ENCODE data around the gene CLASP1. TPM values are rescaled to one million over a fixed set of nuclear protein-coding genes. Genes with fewer than 3 reads are reported as not detected.

Gene CLASP1
- total RNA-seq, 1 experiment from 2014 or later: 49.2 TPM

- Histone ChIP-seq H3K9me3 (ENCODE audit: control insufficient read depth, insufficient read depth, low read depth, low read length) (no peaks in the 10 kb centered on the region), H3K4me3 (ENCODE audit: low read depth in 2 of 2, low read length in 2 of 2) (no peak overlapping the region), H3K27me3 (ENCODE audit: control insufficient read depth, insufficient read depth, low read length) (no peaks in the 10 kb centered on the region), H3K27ac (ENCODE audit: low read length) (no peak overlapping the region), H3K36me3 (ENCODE audit: control insufficient read depth, insufficient read depth, low read length) (no peaks in the 10 kb centered on the region), H3K4me1 (ENCODE audit: control insufficient read depth, insufficient read depth, low read length) (peaks cover 8% of the 10 kb centered on the region; the same call in 1 of the 2 replicates)
- CTCF ChIA-PET: no interaction called here
- BruUV-seq (replicated peaks): no TSS peak
- intact Hi-C loops (cut with micrococcal nuclease; ENCODE audit: unreplicated experiment) (no loop called here), in situ Hi-C loops (cut with HindIII; ENCODE audit: low pct_unique_long_range_greater_than_20kb, low sequenced_read_pairs) (no loop called here)
- POLR2A ChIA-PET: interaction anchor here (0.6 kb wide), 1 partner anchor 17 kb away, joined by 3 read pairs; no protein-coding TSS in a partner anchor
- DNase-seq (ENCODE audit: low read depth, low spot score) (no peak), ATAC-seq (no peak)
- TF ChIP-seq CTCF (IDR thresholded peaks at IDR 0.05) (no peak), SIN3A (IDR thresholded peaks at IDR 0.05; ENCODE audit: borderline replicate concordance, insufficient read depth, low read depth, low read length) (no peak), REST (IDR thresholded peaks at IDR 0.05; ENCODE audit: insufficient read depth in 1 of 2, low read depth in 2 of 2, low read length in 1 of 2) (no peak), POLR2AphosphoS5 (IDR thresholded peaks at IDR 0.05; ENCODE audit: low read depth, low read length) (no peak), TCF7L2 (IDR thresholded peaks at IDR 0.05; ENCODE audit: low read depth, low read length) (no peak)
These were observed 159.2 kb downstream of the CLASP1 start for GRCh38 chr2:121489911-121490583.

GRCh38 chr2:121489284-121489683, 160.0 kb downstream of the CLASP1 start:
- Histone ChIP-seq H3K36me3 (ENCODE audit: control insufficient read depth, insufficient read depth, low read length) (no peaks in the 10 kb centered on the region), H3K4me1 (ENCODE audit: control insufficient read depth, insufficient read depth, low read length) (peaks cover 8% of the 10 kb centered on the region; the same call in 1 of the 2 replicates), H3K27me3 (ENCODE audit: control insufficient read depth, insufficient read depth, low read length) (no peaks in the 10 kb centered on the region), H3K9me3 (ENCODE audit: control insufficient read depth, insufficient read depth, low read depth, low read length) (no peaks in the 10 kb centered on the region), H3K4me3 (ENCODE audit: low read depth in 2 of 2, low read length in 2 of 2) (no peak overlapping the region), H3K27ac (ENCODE audit: low read length) (no peak overlapping the region)
- ATAC-seq: no peak
- in situ Hi-C loops (cut with HindIII; ENCODE audit: low pct_unique_long_range_greater_than_20kb, low sequenced_read_pairs): no loop called here
- BruUV-seq (replicated peaks): no TSS peak
- CTCF ChIA-PET: no interaction called here
- no peak for DNase-seq (ENCODE audit: low read depth, low spot score)
- intact Hi-C loops (cut with micrococcal nuclease; ENCODE audit: unreplicated experiment): no loop called here
- POLR2A ChIA-PET: no interaction called here
- TF ChIP-seq SIN3A (IDR thresholded peaks at IDR 0.05; ENCODE audit: borderline replicate concordance, insufficient read depth, low read depth, low read length): no peak

- Histone ChIP-seq H3K36me3 (ENCODE audit: control insufficient read depth, insufficient read depth, low read length) (no peaks in the 10 kb centered on the region; the same call in 1 of the 2 replicates), H3K27ac (ENCODE audit: low read length) (no peak overlapping the region), H3K4me1 (ENCODE audit: control insufficient read depth, insufficient read depth, low read length) (peaks cover 8% of the 10 kb centered on the region; the same call in 1 of the 2 replicates), H3K27me3 (ENCODE audit: control insufficient read depth, insufficient read depth, low read length) (no peaks in the 10 kb centered on the region), H3K9me3 (ENCODE audit: control insufficient read depth, insufficient read depth, low read depth, low read length) (no peaks in the 10 kb centered on the region), H3K4me3 (ENCODE audit: low read depth in 2 of 2, low read length in 2 of 2) (no peak overlapping the region)
- intact Hi-C loops (cut with micrococcal nuclease; ENCODE audit: unreplicated experiment): no loop called here
- in situ Hi-C loops (cut with HindIII; ENCODE audit: low pct_unique_long_range_greater_than_20kb, low sequenced_read_pairs): no loop called here
- DNase-seq (ENCODE audit: low read depth, low spot score) (no peak), ATAC-seq (no peak)
- BruUV-seq (replicated peaks): no TSS peak
- CTCF ChIA-PET: no interaction called here
- POLR2A ChIA-PET: no interaction called here
- TF ChIP-seq REST (IDR thresholded peaks at IDR 0.05; ENCODE audit: insufficient read depth in 1 of 2, low read depth in 2 of 2, low read length in 1 of 2) (no peak), POLR2AphosphoS5 (IDR thresholded peaks at IDR 0.05; ENCODE audit: low read depth, low read length) (no peak), TCF7L2 (IDR thresholded peaks at IDR 0.05; ENCODE audit: low read depth, low read length) (no peak), CTCF (IDR thresholded peaks at IDR 0.05) (no peak), SIN3A (IDR thresholded peaks at IDR 0.05; ENCODE audit: borderline replicate concordance, insufficient read depth, low read depth, low read length) (no peak)
These were observed 163.0 kb downstream of the CLASP1 start for GRCh38 chr2:121486191-121486790.
